ENCODE measurements around the gene CDH8. TPM values are rescaled to one million over a fixed set of nuclear protein-coding genes. Genes with fewer than 3 reads are reported as not detected.

Gene CDH8
- total and polyA plus RNA-seq, 4 donors: 28.5 to 70.7 (median 47.7) TPM

- H3K27ac ChIP-seq (ENCODE audit: low read depth, low read length): no peak overlapping the region
- no peak for DNase-seq (ENCODE audit: low read depth in 4 of 6, low spot score in 6 of 6)
- H3K27me3 ChIP-seq (ENCODE audit: control insufficient read depth, insufficient read depth, low read length): no peaks in the 10 kb centered on the region
- no peaks in the 10 kb centered on the region for H3K36me3 ChIP-seq (ENCODE audit: control insufficient read depth, insufficient read depth, low read length)
- H3K9me3 ChIP-seq (ENCODE audit: control insufficient read depth, insufficient read depth, low read length): no peaks in the 10 kb centered on the region
- H3K4me1 ChIP-seq (ENCODE audit: control insufficient read depth, insufficient read depth, low read length): no peaks in the 10 kb centered on the region
- no CpG with 5 or more reads among the region's 2 CpGs for WGBS (ENCODE audit: insufficient coverage)
- H3K4me3 ChIP-seq (ENCODE audit: low read depth, low read length): no peak overlapping the region
These were observed 145.9 kb downstream of the CDH8 start for GRCh38 chr16:61890386-61890785.

- no peaks in the 10 kb centered on the region for H3K9me3 ChIP-seq (ENCODE audit: control insufficient read depth, insufficient read depth, low read length)
- H3K4me3 ChIP-seq (ENCODE audit: low read depth, low read length): no peak overlapping the region
- no peak overlapping the region for H3K27ac ChIP-seq (ENCODE audit: low read depth, low read length)
- H3K4me1 ChIP-seq (ENCODE audit: control insufficient read depth, insufficient read depth, low read length): no peaks in the 10 kb centered on the region
- 100% methylated on average over 2 of the region's 4 CpGs for WGBS (ENCODE audit: insufficient coverage)
- no peak for DNase-seq (ENCODE audit: low read depth in 4 of 6, low spot score in 6 of 6)
- no peaks in the 10 kb centered on the region for H3K36me3 ChIP-seq (ENCODE audit: control insufficient read depth, insufficient read depth, low read length)
- no peaks in the 10 kb centered on the region for H3K27me3 ChIP-seq (ENCODE audit: control insufficient read depth, insufficient read depth, low read length)
These were observed 148.3 kb downstream of the CDH8 start for GRCh38 chr16:61887903-61888302.

- DNase-seq (ENCODE audit: low read depth in 4 of 6, low spot score in 6 of 6): no peak
- Histone ChIP-seq H3K4me1 (ENCODE audit: control insufficient read depth, insufficient read depth, low read length) (no peaks in the 10 kb centered on the region), H3K4me3 (ENCODE audit: low read depth, low read length) (no peak overlapping the region), H3K36me3 (ENCODE audit: control insufficient read depth, insufficient read depth, low read length) (no peaks in the 10 kb centered on the region), H3K27me3 (ENCODE audit: control insufficient read depth, insufficient read depth, low read length) (no peaks in the 10 kb centered on the region), H3K27ac (ENCODE audit: low read depth, low read length) (no peak overlapping the region), H3K9me3 (ENCODE audit: control insufficient read depth, insufficient read depth, low read length) (no peaks in the 10 kb centered on the region)
- no CpG with 5 or more reads among the region's 6 CpGs for WGBS (ENCODE audit: insufficient coverage)
These were observed 150.9 kb downstream of the CDH8 start for GRCh38 chr16:61885343-61885742.

GRCh38 chr16:61879306-61879705 is 156.9 kb downstream of the CDH8 start:
- WGBS (ENCODE audit: insufficient coverage): 82% methylated on average over 3 of the region's 3 CpGs
- no peaks in the 10 kb centered on the region for H3K4me1 ChIP-seq (ENCODE audit: control insufficient read depth, insufficient read depth, low read length)
- DNase-seq (ENCODE audit: low read depth in 4 of 6, low spot score in 6 of 6): no peak
- no peaks in the 10 kb centered on the region for H3K27me3 ChIP-seq (ENCODE audit: control insufficient read depth, insufficient read depth, low read length)
- H3K9me3 ChIP-seq (ENCODE audit: control insufficient read depth, insufficient read depth, low read length): no peaks in the 10 kb centered on the region
- H3K36me3 ChIP-seq (ENCODE audit: control insufficient read depth, insufficient read depth, low read length): no peaks in the 10 kb centered on the region
- no peak overlapping the region for H3K27ac ChIP-seq (ENCODE audit: low read depth, low read length)
- H3K4me3 ChIP-seq (ENCODE audit: low read depth, low read length): no peak overlapping the region

- DNase-seq (ENCODE audit: low read depth in 4 of 6, low spot score in 6 of 6): peak in 1 of 6 donors; percentile 51
These were observed 158.8 kb downstream of the CDH8 start for GRCh38 chr16:61877436-61877835.

GRCh38 chr16:61872778-61873119 is 163.5 kb downstream of the CDH8 start:
- DNase-seq (ENCODE audit: low read depth in 4 of 6, low spot score in 6 of 6): no peak

More at GRCh38 chr16:61877436-61877835, 158.8 kb downstream of the CDH8 start:
- Histone ChIP-seq H3K4me3 (ENCODE audit: low read depth, low read length) (no peak overlapping the region), H3K27ac (ENCODE audit: low read depth, low read length) (no peak overlapping the region), H3K36me3 (ENCODE audit: control insufficient read depth, insufficient read depth, low read length) (no peaks in the 10 kb centered on the region), H3K4me1 (ENCODE audit: control insufficient read depth, insufficient read depth, low read length) (no peaks in the 10 kb centered on the region), H3K9me3 (ENCODE audit: control insufficient read depth, insufficient read depth, low read length) (no peaks in the 10 kb centered on the region), H3K27me3 (ENCODE audit: control insufficient read depth, insufficient read depth, low read length) (no peaks in the 10 kb centered on the region)
- no CpG with 5 or more reads among the region's 1 CpG for WGBS (ENCODE audit: insufficient coverage)

GRCh38 chr16:61871837-61872777 is 164.1 kb downstream of the CDH8 start:
- Histone ChIP-seq H3K27ac (ENCODE audit: low read depth, low read length) (no peak overlapping the region), H3K36me3 (ENCODE audit: control insufficient read depth, insufficient read depth, low read length) (no peaks in the 10 kb centered on the region), H3K4me3 (ENCODE audit: low read depth, low read length) (no peak overlapping the region), H3K4me1 (ENCODE audit: control insufficient read depth, insufficient read depth, low read length) (no peaks in the 10 kb centered on the region), H3K9me3 (ENCODE audit: control insufficient read depth, insufficient read depth, low read length) (no peaks in the 10 kb centered on the region), H3K27me3 (ENCODE audit: control insufficient read depth, insufficient read depth, low read length) (no peaks in the 10 kb centered on the region)
- 100% methylated on average over 2 of the region's 6 CpGs for WGBS (ENCODE audit: insufficient coverage)
- DNase-seq (ENCODE audit: low read depth in 4 of 6, low spot score in 6 of 6): no peak

More at GRCh38 chr16:61872778-61873119, 163.5 kb downstream of the CDH8 start:
- H3K27me3 ChIP-seq (ENCODE audit: control insufficient read depth, insufficient read depth, low read length): no peaks in the 10 kb centered on the region
- H3K4me3 ChIP-seq (ENCODE audit: low read depth, low read length): no peak overlapping the region
- H3K4me1 ChIP-seq (ENCODE audit: control insufficient read depth, insufficient read depth, low read length): no peaks in the 10 kb centered on the region
- H3K27ac ChIP-seq (ENCODE audit: low read depth, low read length): no peak overlapping the region
- no peaks in the 10 kb centered on the region for H3K36me3 ChIP-seq (ENCODE audit: control insufficient read depth, insufficient read depth, low read length)
- no peaks in the 10 kb centered on the region for H3K9me3 ChIP-seq (ENCODE audit: control insufficient read depth, insufficient read depth, low read length)

GRCh38 chr16:61862221-61863155 is 173.8 kb downstream of the CDH8 start:
- Histone ChIP-seq H3K9me3 (ENCODE audit: control insufficient read depth, insufficient read depth, low read length) (no peaks in the 10 kb centered on the region), H3K36me3 (ENCODE audit: control insufficient read depth, insufficient read depth, low read length) (no peaks in the 10 kb centered on the region), H3K27ac (ENCODE audit: low read depth, low read length) (peak overlapping the region; percentile 42), H3K4me3 (ENCODE audit: low read depth, low read length) (no peak overlapping the region), H3K27me3 (ENCODE audit: control insufficient read depth, insufficient read depth, low read length) (no peaks in the 10 kb centered on the region), H3K4me1 (ENCODE audit: control insufficient read depth, insufficient read depth, low read length) (no peaks in the 10 kb centered on the region)
- 22% methylated on average over 2 of the region's 6 CpGs for WGBS (ENCODE audit: insufficient coverage)
- DNase-seq (ENCODE audit: low read depth in 4 of 6, low spot score in 6 of 6): peak in 4 of 6 donors; percentile 17 to 69 (median 42)

- Histone ChIP-seq H3K4me1 (ENCODE audit: control insufficient read depth, insufficient read depth, low read length) (no peaks in the 10 kb centered on the region), H3K9me3 (ENCODE audit: control insufficient read depth, insufficient read depth, low read length) (no peaks in the 10 kb centered on the region), H3K36me3 (ENCODE audit: control insufficient read depth, insufficient read depth, low read length) (no peaks in the 10 kb centered on the region), H3K27ac (ENCODE audit: low read depth, low read length) (no peak overlapping the region), H3K27me3 (ENCODE audit: control insufficient read depth, insufficient read depth, low read length) (no peaks in the 10 kb centered on the region), H3K4me3 (ENCODE audit: low read depth, low read length) (no peak overlapping the region)
- WGBS (ENCODE audit: insufficient coverage): no CpG with 5 or more reads among the region's 1 CpG
- no peak for DNase-seq (ENCODE audit: low read depth in 4 of 6, low spot score in 6 of 6)
These were observed 177.2 kb downstream of the CDH8 start for GRCh38 chr16:61858988-61859387.

Data from spinal cord (tissue), 10 donors.